Peyer's patch (tissue), 4 donors: ENCODE measurements around the gene MKNK2. TPM values are rescaled to one million over a fixed set of nuclear protein-coding genes. Genes with fewer than 3 reads are reported as not detected.

ENCODE experiments used
- DNase-seq, 3 donors: peaks; one replicate each; pipeline ENCODE4 v3.0.0-alpha.2; 2017 to 2019
- H3K27ac ChIP-seq, 4 donors: fragments of 200-600 bp; sonication (generic); one replicate each; pipeline ENCODE4 v1.5.1; 2016 to 2019
- H3K27me3 ChIP-seq, 2 donors: fragments of 200-600 bp; sonication (generic); one replicate each; pipeline ENCODE4 v1.5.1; 2019
- H3K36me3 ChIP-seq, 3 donors: fragments of 200-600 bp; sonication (generic); one replicate each; pipeline ENCODE4 v1.5.1; 2016 to 2019
- H3K4me1 ChIP-seq, 4 donors: fragments of 200-600 bp; sonication (generic); one replicate each; pipeline ENCODE4 v1.5.1; 2016 to 2019
- H3K4me3 ChIP-seq, 4 donors: fragments of 200-600 bp; sonication (generic); 1 replicate in 3 of 4; 2 replicates in 1 of 4; pipeline ENCODE4 v1.5.1; 2016 to 2019; ENCODE audit warnings: mild to moderate bottlenecking in 1 of 4
- H3K9me3 ChIP-seq, 4 donors: fragments of 200-600 bp; sonication (generic); one replicate each; pipeline ENCODE4 v1.5.1; 2016 to 2019; ENCODE audit warnings: mild to moderate bottlenecking in 1 of 4
- CTCF ChIP-seq, 6 experiments: fragments of 450-650 bp in 4 of 6; fragments of 200-600 bp in 2 of 6; sonication (generic) in 1 of 6; IDR thresholded peaks; one replicate each; pipeline ENCODE4 v1.5.1; 2017 to 2019; ENCODE audit warnings: antibody characterized with exemption in 6 of 6, mild to moderate bottlenecking in 3 of 6, moderate library complexity in 1 of 6
- POLR2A ChIP-seq, 2 donors: fragments of 450-650 bp; IDR thresholded peaks; one replicate each; pipeline ENCODE4 v1.5.1; 2017; ENCODE audit warnings: antibody characterized with exemption in 2 of 2, mild to moderate bottlenecking in 2 of 2, moderate library complexity in 2 of 2
- total RNA-seq, 4 donors: library from RNA; depleted of rRNA; stranded (reverse); fragments of >200 nt; gene quantifications; one replicate each; pipeline ENCODE4 v1.1.0, GENCODE V29; 2016

MKNK2 gene
- total RNA-seq, 4 donors from 2014 or later = 119 to 253 (median 192) TPM

GRCh38 chr19:2048959-2049740 lies 1.9 kb downstream of the MKNK2 start:
- Histone ChIP-seq H3K4me1 (peaks cover 6 to 74% (median 59%) of the 10 kb centered on the region in 4 donors), H3K4me3 (peak overlapping the region; percentile 85 to 100 (median 98)), H3K27ac (peak overlapping the region; percentile 98 to 99 (median 99)), H3K27me3 (no peaks in the 10 kb centered on the region), H3K9me3 (no peaks in the 10 kb centered on the region), H3K36me3 (peaks cover 0 to 26% (median 0%) of the 10 kb centered on the region in 3 donors)
- no peak for TF ChIP-seq CTCF (IDR thresholded peaks at IDR 0.05)
- no peak for TF ChIP-seq POLR2A (IDR thresholded peaks at IDR 0.05)
- peak in 2 of 3 donors; percentile 55 to 57 for DNase-seq

GRCh38 chr19:2048104-2048958 lies 2.7 kb downstream of the MKNK2 start:
- Histone ChIP-seq H3K4me3 (peak overlapping the region; percentile 85 to 100 (median 98)), H3K27ac (peak overlapping the region; percentile 98 to 99 (median 99)), H3K9me3 (no peaks in the 10 kb centered on the region), H3K36me3 (peaks cover 0 to 31% (median 0%) of the 10 kb centered on the region in 3 donors), H3K4me1 (peaks cover 6 to 74% (median 64%) of the 10 kb centered on the region in 4 donors), H3K27me3 (no peaks in the 10 kb centered on the region)
- no peak for TF ChIP-seq CTCF (IDR thresholded peaks at IDR 0.05)
- no peak for TF ChIP-seq POLR2A (IDR thresholded peaks at IDR 0.05)
- DNase-seq = peak in 2 of 3 donors; percentile 51 to 59

- TF ChIP-seq CTCF (IDR thresholded peaks at IDR 0.05) (peak in 1 of 6 experiments; percentile 0), POLR2A (IDR thresholded peaks at IDR 0.05) (no peak)
- peaks cover 6 to 81% (median 70%) of the 10 kb centered on the region in 4 donors for H3K4me1 ChIP-seq
- H3K9me3 ChIP-seq = no peaks in the 10 kb centered on the region
- H3K27ac ChIP-seq = peak overlapping the region; percentile 98 to 99 (median 99)
- H3K36me3 ChIP-seq = peaks cover 0 to 37% (median 0%) of the 10 kb centered on the region in 3 donors
- H3K4me3 ChIP-seq = peak overlapping the region in 3 of 4 donors; percentile 85 to 99 (median 96)
- peak in 2 of 3 donors; percentile 87 to 88 for DNase-seq
- H3K27me3 ChIP-seq = no peaks in the 10 kb centered on the region
Observed at GRCh38 chr19:2047449-2048103, 3.5 kb downstream of the MKNK2 start.

- Histone ChIP-seq H3K9me3 (no peaks in the 10 kb centered on the region), H3K27ac (peak overlapping the region; percentile 98 to 99 (median 99)), H3K36me3 (peaks cover 0 to 40% (median 0%) of the 10 kb centered on the region in 3 donors), H3K4me1 (peaks cover 6 to 80% (median 69%) of the 10 kb centered on the region in 4 donors), H3K27me3 (no peaks in the 10 kb centered on the region), H3K4me3 (peak overlapping the region in 2 of 4 donors; percentile 13 to 85)
- no peak for DNase-seq
- TF ChIP-seq CTCF (IDR thresholded peaks at IDR 0.05) = peak in 1 of 6 experiments; percentile 7
- TF ChIP-seq POLR2A (IDR thresholded peaks at IDR 0.05) = no peak
Observed at GRCh38 chr19:2047076-2047448, 4.0 kb downstream of the MKNK2 start.
